Thymus (tissue), 11 donors: ENCODE results near the gene S1PR3. TPM values are rescaled to one million over a fixed set of nuclear protein-coding genes. Genes with fewer than 3 reads are reported as not detected.

Source experiments
- DNase-seq, 9 donors: peaks; one replicate each; pipeline ENCODE4 v3.0.0-alpha.2; 2013; ENCODE audit warnings: low spot score in 9 of 9, low read depth in 6 of 9, missing footprints in 1 of 9
- H3K27ac ChIP-seq, 2 donors: one replicate each; pipeline ENCODE4 v1.5.1; 2013; ENCODE audit warnings: control low read depth in 1 of 2, low read depth in 1 of 2, low read length in 1 of 2, mild to moderate bottlenecking in 1 of 2, moderate library complexity in 1 of 2
- H3K27me3 ChIP-seq, 2 donors: one replicate each; pipeline ENCODE4 v1.5.1; 2013; ENCODE audit warnings: low read length in 1 of 2; ENCODE audit not compliant: control insufficient read depth in 2 of 2, insufficient read depth in 1 of 2
- H3K36me3 ChIP-seq, 2 donors: one replicate each; pipeline ENCODE4 v1.5.1; 2013; ENCODE audit warnings: low read length in 1 of 2, mild to moderate bottlenecking in 1 of 2, moderate library complexity in 1 of 2; ENCODE audit not compliant: control insufficient read depth in 2 of 2, insufficient read depth in 2 of 2
- H3K4me1 ChIP-seq, 2 donors: one replicate each; pipeline ENCODE4 v1.5.1; 2013; ENCODE audit warnings: low read length in 2 of 2; ENCODE audit not compliant: control insufficient read depth in 2 of 2, insufficient read depth in 2 of 2
- H3K4me3 ChIP-seq, 2 donors: one replicate each; pipeline ENCODE4 v1.5.1; 2013; ENCODE audit warnings: low read length in 2 of 2, control low read depth in 1 of 2, mild to moderate bottlenecking in 1 of 2
- H3K9me3 ChIP-seq, 2 donors: one replicate each; pipeline ENCODE4 v1.5.1; 2013; ENCODE audit warnings: low read length in 1 of 2, mild to moderate bottlenecking in 1 of 2; ENCODE audit not compliant: control insufficient read depth in 2 of 2, insufficient read depth in 1 of 2
- WGBS: extraction: QIAGEN DNeasy Blood & Tissue Kit; methylation state at CpG from one replicate; pipeline ENCODE4 v1.1.7; 2013; 5-methylcytosine and 5-hydroxymethylcytosine counted together
- polyA plus RNA-seq: library from polyadenylated mRNA; stranded (reverse); fragments of 200-250 nt; gene quantifications from one replicate; pipeline ENCODE4 v1.2.3, GENCODE V29; 2013
- total RNA-seq: library from RNA; stranded (reverse); fragments of 120-200 nt; gene quantifications from one replicate; pipeline ENCODE4 v1.2.4, GENCODE V29; 2013
- donor health status: healthy.

The S1PR3 gene
- total and polyA plus RNA-seq, 2 donors, result 4.7 to 5.9 TPM

DNA sequence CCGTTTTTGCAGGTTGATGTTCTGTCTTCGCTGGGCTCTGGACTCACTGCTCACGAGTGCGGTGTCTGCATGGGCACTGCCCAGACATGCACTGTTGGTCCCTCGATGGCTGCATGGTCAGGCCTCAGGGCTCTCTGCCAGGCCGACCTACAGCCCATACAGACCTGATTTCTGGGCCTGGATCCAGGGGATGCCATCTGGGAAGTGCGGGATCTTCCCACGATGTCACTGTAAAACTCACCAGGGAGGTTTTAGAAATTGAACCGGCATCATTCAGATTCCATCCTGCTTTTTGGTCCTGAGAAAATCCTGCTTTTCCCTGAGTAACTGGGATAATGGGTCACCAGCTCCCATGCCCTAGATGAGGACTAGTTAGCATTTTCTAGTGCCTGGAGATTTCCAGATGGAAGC lies 9.1 kb downstream of the S1PR3 start:
- peaks cover 15 to 16% of the 10 kb centered on the region in 2 donors for H3K4me1 ChIP-seq
- DNase-seq, result no peak
- H3K9me3 ChIP-seq, result no peaks in the 10 kb centered on the region
- peaks cover 33 to 54% of the 10 kb centered on the region in 2 donors for H3K36me3 ChIP-seq
- H3K27ac ChIP-seq, result no peak overlapping the region
- H3K27me3 ChIP-seq, result peaks cover 0 to 4% of the 10 kb centered on the region in 2 donors
- 95% methylated on average over 9 of the region's 9 CpGs for WGBS
- no peak overlapping the region for H3K4me3 ChIP-seq

DNA sequence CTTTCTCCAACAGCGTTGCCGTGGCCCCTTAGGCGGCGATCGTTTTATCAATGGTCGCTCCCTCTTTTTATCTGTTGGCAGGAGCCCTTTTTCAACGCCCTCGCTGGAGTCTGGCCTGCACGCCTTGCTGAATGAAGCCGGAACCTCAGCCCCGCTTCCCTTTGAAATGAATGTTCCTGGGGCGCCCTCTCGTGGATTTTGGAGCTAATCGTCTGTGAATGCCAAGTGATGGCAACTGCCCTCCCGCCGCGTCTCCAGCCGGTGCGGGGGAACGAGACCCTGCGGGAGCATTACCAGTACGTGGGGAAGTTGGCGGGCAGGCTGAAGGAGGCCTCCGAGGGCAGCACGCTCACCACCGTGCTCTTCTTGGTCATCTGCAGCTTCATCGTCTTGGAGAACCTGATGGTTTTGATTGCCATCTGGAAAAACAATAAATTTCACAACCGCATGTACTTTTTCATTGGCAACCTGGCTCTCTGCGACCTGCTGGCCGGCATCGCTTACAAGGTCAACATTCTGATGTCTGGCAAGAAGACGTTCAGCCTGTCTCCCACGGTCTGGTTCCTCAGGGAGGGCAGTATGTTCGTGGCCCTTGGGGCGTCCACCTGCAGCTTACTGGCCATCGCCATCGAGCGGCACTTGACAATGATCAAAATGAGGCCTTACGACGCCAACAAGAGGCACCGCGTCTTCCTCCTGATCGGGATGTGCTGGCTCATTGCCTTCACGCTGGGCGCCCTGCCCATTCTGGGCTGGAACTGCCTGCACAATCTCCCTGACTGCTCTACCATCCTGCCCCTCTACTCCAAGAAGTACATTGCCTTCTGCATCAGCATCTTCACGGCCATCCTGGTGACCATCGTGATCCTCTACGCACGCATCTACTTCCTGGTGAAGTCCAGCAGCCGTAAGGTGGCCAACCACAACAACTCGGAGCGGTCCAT lies 10.0 kb downstream of the S1PR3 start:
- 43% methylated on average over 52 of the region's 52 CpGs for WGBS
- Histone ChIP-seq H3K27ac (no peak overlapping the region), H3K4me3 (no peak overlapping the region), H3K4me1 (peaks cover 15% of the 10 kb centered on the region in 2 donors), H3K9me3 (no peaks in the 10 kb centered on the region), H3K36me3 (peaks cover 27 to 45% of the 10 kb centered on the region in 2 donors), H3K27me3 (peaks cover 0 to 4% of the 10 kb centered on the region in 2 donors)
- DNase-seq, result peak; percentile 63 to 93 (median 77)

DNA sequence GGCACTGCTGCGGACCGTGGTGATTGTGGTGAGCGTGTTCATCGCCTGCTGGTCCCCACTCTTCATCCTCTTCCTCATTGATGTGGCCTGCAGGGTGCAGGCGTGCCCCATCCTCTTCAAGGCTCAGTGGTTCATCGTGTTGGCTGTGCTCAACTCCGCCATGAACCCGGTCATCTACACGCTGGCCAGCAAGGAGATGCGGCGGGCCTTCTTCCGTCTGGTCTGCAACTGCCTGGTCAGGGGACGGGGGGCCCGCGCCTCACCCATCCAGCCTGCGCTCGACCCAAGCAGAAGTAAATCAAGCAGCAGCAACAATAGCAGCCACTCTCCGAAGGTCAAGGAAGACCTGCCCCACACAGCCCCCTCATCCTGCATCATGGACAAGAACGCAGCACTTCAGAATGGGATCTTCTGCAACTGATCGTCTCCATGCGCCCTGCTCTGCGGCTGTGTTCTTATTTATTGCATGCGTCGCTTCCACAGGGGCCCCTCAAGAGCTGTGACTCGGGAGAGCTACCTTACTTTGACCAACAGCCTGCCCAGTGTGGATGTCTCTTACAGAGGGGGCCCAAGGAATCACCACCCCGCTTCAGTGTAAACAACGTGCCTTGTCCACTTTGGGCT lies 10.8 kb downstream of the S1PR3 start:
- H3K4me1 ChIP-seq, result peaks cover 12 to 15% of the 10 kb centered on the region in 2 donors
- peaks cover 0 to 4% of the 10 kb centered on the region in 2 donors for H3K27me3 ChIP-seq
- no peak overlapping the region for H3K4me3 ChIP-seq
- no peak overlapping the region for H3K27ac ChIP-seq
- DNase-seq, result no peak
- no peaks in the 10 kb centered on the region for H3K9me3 ChIP-seq
- H3K36me3 ChIP-seq, result peaks cover 23 to 40% of the 10 kb centered on the region in 2 donors
- WGBS, result 96% methylated on average over 27 of the region's 27 CpGs

DNA sequence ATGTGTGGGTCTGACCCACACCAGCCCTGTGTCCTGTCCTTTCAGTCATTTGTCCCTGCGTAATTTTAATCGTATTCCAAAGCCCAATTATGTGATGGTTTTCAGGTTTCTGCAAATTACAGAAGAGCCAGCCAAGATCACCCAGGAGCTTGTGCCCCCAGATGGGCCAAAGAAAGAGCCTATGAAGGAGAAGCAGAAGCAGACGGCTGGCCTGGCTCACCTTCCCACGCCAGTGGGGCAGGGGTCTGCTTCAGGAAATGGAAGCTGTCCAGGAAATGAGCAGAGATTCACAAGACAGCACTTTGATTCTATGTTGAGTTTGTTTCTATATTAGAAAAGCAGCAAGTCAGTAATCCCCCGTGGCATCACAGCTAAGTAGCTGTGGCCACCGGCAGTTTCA lies 11.7 kb downstream of the S1PR3 start:
- Histone ChIP-seq H3K27me3 (peaks cover 0 to 4% of the 10 kb centered on the region in 2 donors), H3K27ac (no peak overlapping the region), H3K36me3 (peaks cover 23 to 31% of the 10 kb centered on the region in 2 donors), H3K9me3 (no peaks in the 10 kb centered on the region), H3K4me3 (no peak overlapping the region), H3K4me1 (peaks cover 12 to 15% of the 10 kb centered on the region in 2 donors)
- no peak for DNase-seq
- 91% methylated on average over 6 of the region's 6 CpGs for WGBS

DNA sequence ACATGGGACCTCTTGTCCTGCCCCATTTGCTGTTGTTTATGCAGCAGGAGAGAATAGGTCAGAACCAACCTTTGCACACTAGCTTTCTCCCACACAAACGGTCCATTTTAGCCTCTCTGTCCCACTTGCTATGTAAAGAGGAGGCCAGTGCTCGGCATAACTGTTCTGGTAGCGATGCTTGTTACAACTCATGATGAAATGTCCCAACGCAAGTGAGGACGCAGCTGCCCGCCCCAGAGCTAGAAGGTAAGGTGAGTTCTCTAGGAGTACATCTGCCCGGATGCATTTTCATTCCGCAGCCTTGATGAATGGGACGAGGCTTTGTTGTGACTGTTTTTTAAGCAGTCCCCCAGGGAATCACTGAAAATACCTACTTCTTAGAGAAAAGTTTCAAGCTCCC lies 14.1 kb downstream of the S1PR3 start:
- DNase-seq, result no peak
- WGBS, result 93% methylated on average over 9 of the region's 9 CpGs
- Histone ChIP-seq H3K4me3 (no peak overlapping the region), H3K27me3 (peaks cover 0 to 4% of the 10 kb centered on the region in 2 donors), H3K9me3 (no peaks in the 10 kb centered on the region), H3K36me3 (peaks cover 23 to 31% of the 10 kb centered on the region in 2 donors), H3K4me1 (peaks cover 5 to 10% of the 10 kb centered on the region in 2 donors), H3K27ac (no peak overlapping the region)

DNA sequence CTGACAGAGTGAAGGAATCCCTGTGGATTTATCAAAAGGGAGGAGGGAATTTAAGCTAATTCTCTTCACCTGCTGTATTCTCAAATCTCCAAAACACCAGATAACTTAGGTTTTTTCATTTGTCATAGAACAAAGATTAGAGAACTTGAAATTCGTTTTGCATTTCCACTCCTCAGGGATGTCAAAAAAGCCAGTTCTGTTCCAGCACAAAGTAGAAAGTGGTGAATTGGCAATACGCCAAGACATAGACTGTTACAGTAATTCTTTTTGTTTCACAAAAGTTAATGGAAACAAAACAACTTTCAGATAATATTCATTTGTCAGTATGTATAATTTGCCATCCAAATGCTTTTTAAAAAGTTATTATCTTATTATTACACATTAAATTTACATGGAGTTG lies 15.0 kb downstream of the S1PR3 start:
- Histone ChIP-seq H3K36me3 (peaks cover 20 to 28% of the 10 kb centered on the region in 2 donors), H3K4me3 (no peak overlapping the region), H3K9me3 (no peaks in the 10 kb centered on the region), H3K4me1 (peaks cover 0 to under 1% of the 10 kb centered on the region in 2 donors), H3K27me3 (peaks cover 0 to 2% of the 10 kb centered on the region in 2 donors), H3K27ac (no peak overlapping the region)
- WGBS, result 73% methylated on average over 2 of the region's 2 CpGs
- no peak for DNase-seq

DNA sequence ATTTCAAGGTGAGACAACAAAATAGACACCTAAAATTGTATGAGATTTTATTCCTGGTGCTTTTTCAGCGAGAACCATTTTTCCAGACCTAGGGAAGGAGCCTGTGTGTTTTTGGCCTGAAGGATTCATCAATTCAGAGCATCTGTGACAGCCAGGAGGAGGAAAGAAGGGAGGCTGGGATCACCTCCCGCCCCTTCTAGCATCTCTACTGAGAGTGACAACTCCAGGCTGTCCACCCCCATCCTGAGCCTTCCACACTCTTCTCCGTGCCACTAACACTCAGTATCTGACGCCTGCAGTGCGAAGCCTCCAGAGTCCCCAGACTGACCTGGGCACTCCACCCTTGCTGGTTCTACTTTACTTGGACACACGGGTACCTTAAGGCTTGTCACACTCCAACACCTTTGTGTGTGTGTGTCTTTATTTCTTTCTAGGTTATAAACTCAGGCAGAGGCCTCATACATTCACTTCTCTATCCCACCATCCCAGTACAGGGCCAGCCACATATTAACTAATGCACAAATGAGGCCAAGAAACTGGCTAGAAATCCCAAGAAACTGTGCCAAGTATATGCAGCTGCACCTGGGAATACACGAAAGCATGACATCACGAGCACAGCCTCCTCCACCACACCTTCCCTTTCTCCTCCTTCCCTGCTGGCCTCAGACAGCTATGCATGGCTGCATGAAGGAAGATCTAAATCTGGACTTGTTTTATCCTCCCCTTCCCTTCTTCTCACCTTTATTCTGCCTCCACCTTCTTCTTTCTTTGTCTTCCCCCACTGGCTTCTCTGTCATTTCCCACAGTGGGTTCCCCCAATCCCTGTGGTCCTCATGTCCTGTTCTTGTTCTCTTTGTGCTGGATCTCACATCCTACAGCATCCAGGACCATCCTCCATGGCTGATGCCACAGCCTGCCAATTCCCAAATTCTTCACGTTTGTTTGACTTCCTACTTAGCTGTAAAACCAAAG lies 16.0 kb downstream of the S1PR3 start:
- H3K27ac ChIP-seq, result no peak overlapping the region
- no peaks in the 10 kb centered on the region for H3K9me3 ChIP-seq
- peaks cover 10 to 18% of the 10 kb centered on the region in 2 donors for H3K36me3 ChIP-seq
- no peaks in the 10 kb centered on the region for H3K4me1 ChIP-seq
- no peaks in the 10 kb centered on the region for H3K27me3 ChIP-seq
- 83% methylated on average over 9 of the region's 9 CpGs for WGBS
- DNase-seq, result no peak
- H3K4me3 ChIP-seq, result no peak overlapping the region

DNA sequence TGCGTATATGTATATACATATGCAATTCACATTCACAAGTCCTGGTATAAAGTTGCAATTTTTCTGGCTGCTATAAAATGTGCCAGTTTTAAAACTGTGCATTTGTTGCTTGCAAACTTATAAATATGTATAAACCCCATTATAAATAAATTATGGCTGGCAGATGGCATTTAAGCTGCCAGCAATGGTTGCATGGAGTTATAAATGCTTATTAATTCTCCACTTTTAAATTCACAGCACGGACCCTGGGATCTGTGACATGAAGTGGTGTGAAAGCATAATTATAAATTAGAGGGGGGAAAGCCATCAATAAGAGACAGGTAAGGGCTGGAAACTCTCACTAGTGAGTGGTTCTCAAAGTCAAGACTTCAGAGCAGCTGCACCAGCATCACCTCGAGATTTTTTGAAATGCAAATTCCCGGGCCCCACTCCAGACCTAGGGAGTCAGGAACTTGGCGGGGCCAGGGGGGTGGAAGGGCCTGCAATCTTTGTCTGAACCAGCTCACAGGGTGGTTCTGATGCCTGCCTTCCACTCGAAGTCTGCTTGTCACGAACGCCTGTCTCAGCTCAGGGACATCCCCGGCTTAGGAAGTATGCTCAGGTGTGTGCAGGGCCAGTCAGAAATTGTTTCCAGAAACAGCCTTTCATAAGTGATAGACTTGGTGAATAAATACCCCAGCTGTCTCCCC lies 16.9 kb downstream of the S1PR3 start:
- no peak overlapping the region for H3K27ac ChIP-seq
- H3K9me3 ChIP-seq, result no peaks in the 10 kb centered on the region
- H3K4me1 ChIP-seq, result no peaks in the 10 kb centered on the region
- no peak overlapping the region for H3K4me3 ChIP-seq
- H3K36me3 ChIP-seq, result peaks cover under 1 to 8% of the 10 kb centered on the region in 2 donors
- no peaks in the 10 kb centered on the region for H3K27me3 ChIP-seq
- WGBS, result 93% methylated on average over 9 of the region's 9 CpGs
- DNase-seq, result no peak
